HG02870 (cell line): ENCODE measurements around the gene SLC4A3.

Experiments used
- ATAC-seq: cut with Tn5 transposase; IDR thresholded peaks from one replicate; pipeline ENCODE4 v1.9.1; 2021; ENCODE audit warnings: mild to moderate bottlenecking, moderate library complexity; ENCODE audit not compliant: unreplicated experiment

Gene SLC4A3

GRCh38 chr2:219613461-219614070, 13.9 kb upstream of the SLC4A3 start:
- no peak for ATAC-seq

DNA sequence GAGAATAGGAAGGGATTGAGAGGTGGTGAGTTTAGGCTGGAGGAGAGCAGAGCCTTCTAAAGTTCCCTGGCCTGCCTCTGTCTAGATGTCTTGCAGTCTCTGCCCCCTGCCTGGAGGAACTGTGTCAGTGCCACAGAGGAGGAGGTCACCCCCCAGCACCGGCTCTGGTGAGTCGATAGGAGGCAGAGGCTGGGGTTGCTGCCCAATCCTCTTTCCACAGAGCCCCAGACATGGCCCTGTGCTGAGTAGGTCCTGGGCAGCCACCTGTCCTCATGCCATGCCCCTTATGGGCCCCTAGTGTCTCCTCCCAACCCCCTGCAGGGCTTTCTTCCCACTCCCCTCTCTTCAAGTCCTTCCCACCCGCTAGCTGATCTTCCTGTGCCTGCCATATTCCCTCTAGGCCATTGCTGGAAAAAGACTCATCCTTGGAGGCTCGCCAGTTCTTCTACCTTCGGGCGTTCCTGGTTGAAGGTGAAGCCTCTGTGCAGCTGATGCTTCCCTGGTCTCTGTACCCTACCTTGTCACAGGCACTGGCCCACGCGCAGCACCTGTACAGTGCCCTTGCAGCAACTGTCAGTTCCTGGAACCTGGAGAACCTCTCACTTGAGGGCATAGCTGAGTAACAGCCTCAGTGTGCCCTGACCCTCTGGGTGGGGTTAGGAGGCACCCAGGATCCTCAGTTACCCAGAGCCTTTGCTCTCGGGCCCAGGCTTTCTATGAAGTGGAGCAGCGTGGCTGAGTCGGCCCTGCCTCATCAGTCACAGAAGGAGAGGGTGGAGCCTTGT, 13.2 kb upstream of the SLC4A3 start:
- ATAC-seq: no peak

- ATAC-seq: no peak
Observed at GRCh38 chr2:219615036-219615435, 12.4 kb upstream of the SLC4A3 start.

DNA sequence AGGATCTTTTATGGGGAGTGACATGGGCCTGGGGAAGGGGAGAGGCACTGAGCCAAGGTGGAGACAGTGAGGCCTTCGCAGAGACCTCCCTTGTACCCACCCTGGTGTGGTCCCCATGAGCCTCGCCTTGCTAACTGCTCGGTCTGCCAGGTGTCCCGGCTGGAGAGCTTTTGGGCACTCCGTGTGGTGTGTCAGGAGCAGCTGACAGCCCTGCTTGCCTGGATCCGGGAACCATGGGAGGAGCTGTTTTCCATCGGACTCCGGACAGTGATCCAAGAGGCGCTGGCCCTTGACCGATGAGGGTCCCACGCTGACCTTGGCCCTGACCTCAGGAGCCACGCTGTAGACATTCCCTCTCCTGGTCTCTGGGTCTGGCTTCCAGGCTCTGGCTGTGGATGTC, 11.5 kb upstream of the SLC4A3 start:
- ATAC-seq: no peak

- no peak for ATAC-seq
Observed at GRCh38 chr2:219616550-219616949, 10.9 kb upstream of the SLC4A3 start.

DNA sequence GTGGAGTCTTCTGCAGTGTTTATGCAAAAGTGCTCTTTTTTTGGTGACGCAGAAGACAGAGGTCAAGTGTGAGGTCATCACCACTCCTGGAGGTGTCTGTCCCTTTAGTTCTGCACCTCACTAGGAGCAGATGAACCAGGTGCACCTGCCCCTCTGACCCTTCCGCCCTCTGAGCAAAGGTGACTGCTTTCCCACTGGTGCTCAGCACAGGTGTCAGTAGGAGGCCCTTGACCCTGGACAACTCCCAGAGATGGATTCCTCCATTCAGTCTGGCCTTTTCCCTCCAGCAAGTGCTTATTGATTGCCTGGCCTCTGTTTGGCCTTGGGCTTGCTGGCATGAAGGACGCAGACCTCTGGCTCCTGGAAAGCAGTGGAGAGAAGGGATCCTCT, 8.7 kb upstream of the SLC4A3 start:
- no peak for ATAC-seq

GRCh38 chr2:219619235-219619634, 8.2 kb upstream of the SLC4A3 start:
- no peak for ATAC-seq

DNA sequence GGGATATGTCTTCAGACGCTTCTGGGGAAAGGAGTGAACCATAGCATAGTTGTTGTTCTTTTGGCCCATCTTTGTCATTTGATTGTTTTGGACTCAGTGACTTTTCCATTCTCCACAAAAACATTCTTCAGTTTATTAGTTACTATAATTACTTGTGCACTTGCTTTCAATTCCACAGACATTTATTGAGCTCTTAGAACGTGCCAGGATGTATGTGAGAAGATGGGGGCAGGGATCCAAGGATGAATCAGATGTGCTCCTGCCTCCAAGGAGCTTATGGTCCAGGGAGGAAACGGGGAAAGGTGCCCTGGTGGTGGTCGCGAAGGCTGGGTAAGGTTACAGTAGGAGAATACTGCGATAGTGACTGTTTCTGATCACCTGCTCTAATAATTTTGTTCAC, 6.9 kb upstream of the SLC4A3 start:
- no peak for ATAC-seq

GRCh38 chr2:219621935-219622334, 5.5 kb upstream of the SLC4A3 start:
- no peak for ATAC-seq

GRCh38 chr2:219622472-219622871, 5.0 kb upstream of the SLC4A3 start:
- ATAC-seq: no peak

DNA sequence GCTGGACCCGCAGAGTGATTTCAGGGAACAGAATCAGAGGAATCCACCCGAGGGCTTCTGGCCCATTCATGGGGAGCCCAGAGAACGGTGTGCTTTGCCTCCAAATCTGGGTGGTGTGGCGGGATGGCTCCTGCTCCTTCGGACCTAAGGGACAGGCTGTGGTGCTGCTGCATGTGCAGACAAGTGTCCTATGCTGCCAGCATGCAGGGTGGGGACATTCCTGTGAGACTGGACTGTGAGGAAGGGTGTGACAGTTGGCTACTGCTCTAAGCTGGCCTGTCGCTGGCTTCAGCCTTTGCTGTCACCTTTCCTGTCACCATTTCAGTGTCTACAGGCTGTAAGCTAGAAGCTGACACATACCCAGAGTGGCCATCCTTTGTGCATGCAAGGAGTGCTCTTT, 2.9 kb upstream of the SLC4A3 start:
- no peak for ATAC-seq

- no peak for ATAC-seq
Observed at GRCh38 chr2:219625179-219625578, 2.3 kb upstream of the SLC4A3 start.

DNA sequence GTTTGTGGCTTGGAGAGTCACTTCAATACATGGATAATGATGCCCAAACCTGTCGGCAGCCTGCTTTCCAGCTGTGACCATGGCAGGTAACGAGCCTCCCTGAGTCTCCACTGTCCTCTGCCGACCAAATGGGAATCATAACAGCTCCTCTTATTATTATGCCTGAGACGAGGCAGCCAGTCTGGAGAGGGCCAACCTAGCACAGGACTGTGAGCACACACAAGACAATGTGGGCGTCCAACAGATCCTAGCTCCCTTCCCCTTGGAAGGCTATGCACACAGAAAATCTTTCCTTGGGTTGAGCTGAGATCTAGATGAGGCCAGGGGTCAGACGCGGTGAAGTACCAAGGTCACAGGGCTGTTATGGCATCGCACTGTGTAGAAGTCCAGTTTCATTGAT, 890 bp upstream of the SLC4A3 start:
- ATAC-seq: no peak

- no peak for ATAC-seq
Observed at GRCh38 chr2:219628235-219628985, 980 bp downstream of the SLC4A3 start.

GRCh38 chr2:219628986-219629901, 1.8 kb downstream of the SLC4A3 start:
- no peak for ATAC-seq

- ATAC-seq: no peak
Observed at GRCh38 chr2:219629976-219630695, 2.7 kb downstream of the SLC4A3 start.

DNA sequence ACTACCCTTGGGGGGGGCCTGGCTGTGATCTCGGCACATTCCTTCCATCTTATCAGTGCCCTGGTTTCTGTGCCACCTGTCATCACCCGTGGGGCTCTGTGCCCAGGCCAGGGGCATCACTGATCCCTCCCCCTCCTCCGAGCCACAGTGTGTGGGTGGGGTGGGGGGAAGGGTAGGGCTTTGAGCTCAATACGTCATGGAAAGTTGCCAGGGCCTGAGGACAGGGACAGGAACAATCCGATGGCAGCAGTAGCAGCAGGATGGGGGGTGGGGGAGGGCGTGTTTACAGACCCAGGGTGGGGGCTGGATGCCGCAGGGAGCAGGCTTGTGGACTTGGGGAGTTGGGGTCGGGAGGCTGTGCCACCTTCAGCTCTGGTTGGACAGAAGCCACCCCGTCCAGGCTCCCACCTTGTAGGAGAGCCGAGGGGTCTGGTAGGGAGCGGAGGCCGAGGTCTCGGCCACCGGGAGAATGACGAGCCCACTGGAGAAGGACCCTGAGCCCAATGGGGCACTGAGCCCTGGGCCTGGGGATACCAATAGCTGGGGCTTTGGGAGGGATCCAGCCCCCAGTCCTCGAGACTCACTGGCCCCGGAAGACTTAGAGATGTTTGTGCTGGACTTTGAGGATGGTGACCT, 3.5 kb downstream of the SLC4A3 start:
- no peak for ATAC-seq

- ATAC-seq: no peak
Observed at GRCh38 chr2:219631406-219631891, 4.0 kb downstream of the SLC4A3 start.

GRCh38 chr2:219631904-219632759, 4.7 kb downstream of the SLC4A3 start:
- no peak for ATAC-seq
